Endometrium (tissue), 2 donors: Measurements from ENCODE around the gene TIMP1.

Source experiments
- FAIRE-seq: peaks from 2 replicates; lab custom pipeline; 2012; peaks lifted over from hg19 to GRCh38; lab: Jason Lieb, UNC
- donor health status: control.
- donor health status: control.

The TIMP1 gene

DNA sequence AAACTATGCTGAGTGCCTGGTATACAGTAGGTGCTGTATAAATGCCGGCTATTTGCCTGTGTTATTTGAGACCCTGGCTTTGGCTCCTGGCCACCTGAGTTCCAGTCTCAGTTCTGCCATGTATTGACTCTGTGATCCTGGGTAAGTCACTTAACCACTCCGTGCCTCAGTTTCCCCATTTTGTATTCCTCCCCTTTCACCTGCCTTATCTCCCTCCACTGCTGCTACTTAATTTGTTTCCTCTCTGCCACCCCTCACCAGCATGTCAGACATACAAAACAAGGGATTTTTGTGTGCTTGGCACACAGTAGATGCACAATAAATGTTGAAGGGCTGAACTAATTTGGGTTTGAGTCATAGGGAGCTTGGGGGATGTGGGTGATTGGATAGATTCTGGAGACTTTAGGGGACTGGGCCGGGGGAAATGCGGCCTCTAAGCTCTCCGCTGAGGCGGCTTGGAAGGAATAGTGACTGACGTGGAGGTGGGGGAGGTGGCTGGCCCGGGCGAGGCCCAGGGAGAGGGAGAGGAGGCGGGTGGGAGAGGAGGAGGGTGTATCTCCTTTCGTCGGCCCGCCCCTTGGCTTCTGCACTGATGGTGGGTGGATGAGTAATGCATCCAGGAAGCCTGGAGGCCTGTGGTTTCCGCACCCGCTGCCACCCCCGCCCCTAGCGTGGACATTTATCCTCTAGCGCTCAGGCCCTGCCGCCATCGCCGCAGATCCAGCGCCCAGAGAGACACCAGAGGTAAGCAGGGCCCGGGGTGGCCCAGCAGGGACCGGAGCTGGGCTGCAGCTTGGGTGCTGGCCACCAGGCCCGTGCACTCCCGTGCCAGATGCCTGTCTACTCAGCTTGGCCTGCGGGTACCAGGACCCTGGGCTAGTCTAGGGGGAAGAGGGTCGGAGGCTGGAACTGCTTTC, at the start of gene TIMP1:
Gene TIMP1 (plus strand): TSS at position 706 of the 917 bp plus-strand sequence. CDS start 980 bp downstream, outside the sequence.
- no peak for FAIRE-seq

DNA sequence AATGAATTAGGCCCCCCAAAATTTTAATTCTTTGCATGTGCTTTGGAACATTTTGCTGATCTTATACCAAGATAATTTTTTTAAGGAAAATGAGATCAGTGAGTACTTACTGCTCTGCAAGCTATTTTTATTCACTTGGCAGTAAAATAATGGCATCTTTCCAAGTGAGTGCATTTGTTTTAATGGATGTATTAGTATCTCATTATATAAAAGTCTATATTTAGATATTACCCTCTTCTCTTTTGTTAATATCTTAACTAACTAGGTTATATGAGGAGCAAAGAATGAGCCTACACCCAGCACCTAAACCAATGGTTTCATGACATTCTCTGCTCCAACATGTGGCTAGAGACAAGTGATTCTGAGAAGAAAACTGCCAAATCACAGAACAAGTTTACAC, 42.4 kb upstream of the TIMP1 start:
- FAIRE-seq, result no peak

DNA sequence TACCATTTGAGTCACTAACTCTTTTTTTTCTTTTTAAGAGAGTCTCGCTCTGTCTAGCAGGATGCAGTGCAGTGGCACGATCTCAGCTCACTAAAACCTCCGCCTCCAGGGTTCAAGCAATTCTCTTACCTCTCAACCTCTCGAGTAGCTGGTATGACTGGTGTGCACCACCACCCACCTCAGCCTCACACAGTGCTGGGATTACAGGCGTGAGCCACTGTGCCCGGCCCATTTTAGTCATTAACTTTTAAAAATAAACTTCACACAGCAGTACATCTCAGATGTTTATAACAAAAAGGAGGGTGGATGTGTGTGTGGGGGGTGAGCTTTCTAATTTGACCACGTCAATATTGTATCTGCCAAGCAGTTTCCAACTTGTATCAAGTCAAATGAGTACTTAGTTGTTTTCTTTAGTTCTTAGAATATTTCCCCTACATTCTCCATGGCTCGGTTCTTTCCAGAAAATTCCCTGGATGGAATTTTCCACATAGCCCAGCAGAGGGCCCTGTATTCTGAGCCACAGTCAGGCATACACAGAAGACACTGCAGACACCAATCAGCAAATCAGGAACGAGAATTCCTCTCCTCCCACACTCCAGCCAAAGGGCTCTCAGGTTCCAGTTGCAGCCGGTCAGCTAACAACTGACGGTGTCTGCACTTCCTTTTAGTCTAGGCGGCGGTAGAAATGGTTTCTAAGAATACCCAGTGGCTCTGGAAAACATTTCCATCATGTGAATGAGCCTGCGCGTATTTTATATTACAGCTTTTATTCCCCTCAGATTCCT, 41.3 kb upstream of the TIMP1 start:
- FAIRE-seq, result peak; percentile 88

DNA sequence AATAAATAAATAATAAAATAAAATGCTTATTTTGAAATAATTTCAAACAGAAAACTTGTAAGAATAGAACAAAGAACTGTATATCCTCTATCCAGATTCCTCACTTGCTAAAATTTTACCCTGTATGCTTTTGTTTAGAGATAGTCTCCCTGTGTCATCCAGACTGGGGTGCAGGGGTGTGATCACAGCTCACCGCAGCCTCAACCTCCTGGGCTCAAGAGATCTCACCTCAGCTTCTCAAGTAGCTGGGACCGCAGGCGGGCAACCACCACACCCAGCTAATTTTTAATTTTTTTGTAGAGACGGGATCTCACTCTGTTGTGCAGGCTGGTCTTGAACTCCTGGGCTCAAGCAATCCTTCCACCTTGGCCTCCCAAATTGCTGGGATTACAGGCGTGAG, 38.7 kb upstream of the TIMP1 start:
- FAIRE-seq, result no peak

- FAIRE-seq, result peak; percentile 82
Measured at GRCh38 chrX:47556045-47556623, 26.1 kb upstream of the TIMP1 start.

DNA sequence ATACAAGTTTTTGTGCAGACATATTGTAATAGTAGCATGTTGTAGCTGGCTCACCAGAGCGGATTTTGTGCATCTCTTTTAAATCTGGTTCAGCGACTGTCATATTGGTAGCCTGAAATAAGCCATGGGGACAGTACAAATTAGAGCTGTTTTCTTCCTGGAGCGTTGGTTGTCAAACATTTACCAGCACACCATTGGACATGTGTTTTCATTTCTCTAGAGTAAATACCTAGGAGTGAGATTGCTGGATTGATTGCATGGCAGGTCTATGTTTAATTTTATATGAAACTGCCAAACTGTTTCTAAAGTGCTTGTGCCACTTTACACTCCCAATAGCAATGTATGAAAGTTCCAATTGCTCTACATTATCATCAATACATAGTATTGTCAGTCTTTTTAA, 23.8 kb upstream of the TIMP1 start:
- no peak for FAIRE-seq

DNA sequence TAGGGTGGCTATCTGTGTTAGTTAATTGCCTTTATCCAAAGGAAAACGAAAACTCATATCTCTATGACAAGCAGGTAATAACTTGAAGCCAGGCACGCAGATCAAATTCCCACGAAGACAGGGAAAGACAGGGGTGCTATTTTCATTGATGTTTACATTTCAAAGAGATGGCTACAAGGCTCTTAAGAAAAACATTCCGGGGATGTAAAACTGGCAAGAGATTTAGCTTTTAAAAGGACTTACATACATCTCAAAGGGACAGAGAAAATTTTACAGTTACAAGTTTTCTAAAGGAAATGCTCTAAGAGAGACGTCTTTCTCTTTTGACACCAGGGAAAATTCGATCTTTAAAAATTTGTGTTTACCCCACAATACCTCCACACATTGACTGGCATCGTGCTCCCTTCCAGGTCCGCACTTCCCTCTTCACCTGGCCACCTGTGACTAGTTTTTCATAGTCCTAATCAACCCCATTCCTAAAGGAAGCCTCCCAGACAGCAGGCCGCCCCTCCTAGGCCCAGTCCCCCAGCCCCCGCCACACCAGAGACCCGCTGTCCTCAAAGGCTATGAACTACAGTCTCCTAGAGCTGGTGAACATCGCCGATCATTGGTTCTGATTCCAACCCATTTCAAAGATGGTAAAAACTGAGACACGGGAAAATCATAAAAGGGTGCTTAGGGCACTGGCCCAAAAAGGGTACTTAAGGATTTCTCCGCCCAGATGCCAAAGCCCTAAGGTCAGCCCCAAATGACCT, 21.9 kb upstream of the TIMP1 start:
- no peak for FAIRE-seq

DNA sequence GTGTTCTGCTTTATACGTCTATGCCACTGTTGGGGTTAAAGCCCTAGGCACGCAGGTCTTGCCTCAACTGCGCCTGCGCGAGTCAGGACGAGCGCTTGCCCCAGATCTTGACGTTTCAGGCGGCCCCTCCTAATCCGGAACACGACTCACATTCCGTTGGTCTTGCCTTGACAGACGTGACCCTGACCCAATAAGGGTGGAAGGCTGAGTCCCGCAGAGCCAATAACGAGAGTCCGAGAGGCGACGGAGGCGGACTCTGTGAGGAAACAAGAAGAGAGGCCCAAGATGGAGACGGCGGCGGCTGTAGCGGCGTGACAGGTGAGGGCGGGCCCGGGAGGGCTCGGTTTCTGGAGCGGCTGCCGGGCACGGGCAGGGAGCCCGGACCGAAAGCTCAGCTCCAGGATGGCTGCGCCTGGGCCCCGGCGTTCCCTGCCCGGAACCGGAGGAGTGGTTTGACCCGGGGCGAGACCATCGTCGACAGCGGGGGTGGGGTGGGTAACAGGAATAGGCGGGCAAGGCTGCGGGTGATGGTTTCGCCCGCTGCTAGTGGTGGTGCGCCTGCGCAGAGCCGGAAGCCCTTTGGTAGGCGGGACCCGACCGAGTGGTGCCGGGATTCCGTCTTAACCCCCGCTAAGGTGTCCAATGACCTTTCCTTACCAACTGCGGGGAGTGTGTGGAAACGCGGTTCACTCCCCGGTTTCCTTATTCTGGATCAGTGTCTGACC, 21.1 kb upstream of the TIMP1 start, which contains the start of gene ARAF:
Gene ARAF (plus strand): TSS at position 272 of the 725 bp plus-strand sequence. CDS start 1,763 bp downstream, outside the sequence.
- peak; percentile 68 for FAIRE-seq

GRCh38 chrX:47561659-47562151, 20.5 kb upstream of the TIMP1 start:
- FAIRE-seq, result no peak

- no peak for FAIRE-seq
Measured at GRCh38 chrX:47562615-47563243, 19.5 kb upstream of the TIMP1 start.

DNA sequence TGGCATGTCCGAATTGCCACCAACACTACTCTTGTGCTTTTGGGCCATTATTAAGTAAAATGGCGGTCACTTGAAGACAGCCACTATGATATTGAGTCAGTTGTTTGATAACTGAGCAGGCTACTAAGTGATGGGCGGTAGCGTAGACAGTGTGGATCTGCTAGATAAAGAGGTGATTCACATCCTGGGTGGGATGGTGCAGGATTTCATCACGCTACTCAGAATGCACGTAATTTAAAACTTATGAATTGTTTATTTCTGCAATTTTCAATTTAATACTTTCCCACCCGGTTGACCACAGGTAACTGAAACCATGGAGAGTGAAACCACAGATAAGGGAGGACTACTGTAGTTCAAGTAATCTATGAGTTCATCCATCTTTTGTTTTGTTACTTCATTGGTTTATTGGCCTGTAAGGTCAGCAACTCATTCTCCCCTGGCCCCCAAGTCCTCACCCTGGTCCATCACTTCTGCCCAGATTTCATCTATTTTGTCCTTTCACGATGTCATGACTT, 18.4 kb upstream of the TIMP1 start:
- no peak for FAIRE-seq

DNA sequence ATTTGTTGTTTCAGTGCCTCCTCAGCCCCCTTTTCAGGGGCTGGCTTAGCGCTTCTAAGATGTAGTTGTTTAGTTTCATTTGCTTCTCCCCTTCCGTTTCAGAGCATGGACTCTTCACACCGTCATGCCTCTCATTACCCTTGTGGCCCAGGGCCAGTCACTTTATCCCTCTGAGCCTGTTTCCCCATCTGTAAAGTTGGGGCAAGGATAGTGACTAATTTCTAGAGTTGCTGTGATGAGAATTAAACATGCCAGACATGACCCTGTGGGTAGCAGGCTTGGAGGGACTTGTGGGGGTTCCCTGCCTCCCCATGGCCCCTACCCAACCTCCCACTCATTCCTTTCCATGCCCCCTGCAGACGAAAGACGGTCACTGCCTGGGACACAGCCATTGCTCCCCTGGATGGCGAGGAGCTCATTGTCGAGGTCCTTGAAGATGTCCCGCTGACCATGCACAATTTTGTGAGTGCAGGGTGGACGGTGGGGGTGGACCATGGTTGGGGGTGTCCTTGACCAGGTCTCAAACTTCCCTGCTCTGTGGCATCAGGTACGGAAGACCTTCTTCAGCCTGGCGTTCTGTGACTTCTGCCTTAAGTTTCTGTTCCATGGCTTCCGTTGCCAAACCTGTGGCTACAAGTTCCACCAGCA, 17.7 kb upstream of the TIMP1 start:
- no peak for FAIRE-seq

DNA sequence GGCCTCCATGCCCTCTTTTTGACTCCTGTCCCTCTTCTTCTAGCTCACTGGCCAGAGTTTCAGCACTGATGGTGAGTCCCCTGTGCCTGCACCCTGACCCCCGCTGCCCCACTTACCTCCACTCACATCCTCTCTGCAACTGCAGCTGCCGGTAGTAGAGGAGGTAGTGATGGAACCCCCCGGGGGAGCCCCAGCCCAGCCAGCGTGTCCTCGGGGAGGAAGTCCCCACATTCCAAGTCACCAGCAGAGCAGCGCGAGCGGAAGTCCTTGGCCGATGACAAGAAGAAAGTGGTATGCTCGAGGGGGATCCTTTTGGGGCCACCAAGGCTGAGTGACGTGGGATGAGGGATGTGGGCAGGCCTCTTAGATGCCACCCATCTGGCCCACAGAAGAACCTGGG, 15.4 kb upstream of the TIMP1 start:
- no peak for FAIRE-seq

GRCh38 chrX:47568656-47569295, 13.5 kb upstream of the TIMP1 start:
- FAIRE-seq, result no peak

GRCh38 chrX:47570794-47571193, 11.4 kb upstream of the TIMP1 start:
- FAIRE-seq, result no peak

GRCh38 chrX:47571215-47571614, 11.0 kb upstream of the TIMP1 start:
- no peak for FAIRE-seq

- no peak for FAIRE-seq
Measured at GRCh38 chrX:47571896-47572295, 10.3 kb upstream of the TIMP1 start.

DNA sequence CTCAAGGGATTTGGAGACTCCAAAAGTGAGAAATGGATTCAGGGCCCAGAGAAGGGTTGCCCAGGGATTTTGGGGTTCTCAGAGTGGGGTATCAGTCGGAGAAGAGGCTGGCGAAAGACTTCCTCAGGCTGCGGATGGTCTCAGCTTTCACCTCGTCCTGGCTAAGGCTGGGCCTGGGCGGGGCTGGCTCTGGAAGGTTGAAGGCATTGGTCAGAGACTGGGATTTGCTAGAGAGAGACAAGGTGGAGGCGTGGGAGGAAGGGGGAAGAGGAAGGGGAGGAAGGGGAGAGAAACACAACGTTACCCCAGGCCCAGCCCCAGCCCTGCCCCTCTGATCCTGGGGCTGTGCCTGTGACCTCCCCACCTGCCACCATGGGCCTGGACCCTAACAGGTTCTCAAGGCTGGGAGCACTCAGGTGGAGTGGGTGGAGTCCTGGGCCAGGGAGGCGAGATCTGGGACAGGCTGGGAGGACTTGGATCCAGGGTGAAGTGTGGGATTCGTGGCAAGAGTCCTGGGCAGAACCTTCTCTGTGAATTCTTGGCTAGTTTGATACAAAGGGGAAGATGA, 9.4 kb upstream of the TIMP1 start:
- no peak for FAIRE-seq
